Endothelial cell of umbilical vein (primary cell): ENCODE results near the gene ARNT2. TPM values are rescaled to one million over a fixed set of nuclear protein-coding genes. Genes with fewer than 3 reads are reported as not detected.

Experiments used
- BruUV-seq: library from RNA; stranded (reverse); fragments of 400-500 nt; replicated peaks from 2 replicates; lab custom pipeline; 2021; lab: Mats Ljungman, UMichigan
- CTCF ChIA-PET: fragments of 300-600, 350-600 bp; sonication (Branson Sonifier 250); formaldehyde crosslinking; loops from one replicate; lab custom pipeline; 2021; ENCODE audit warnings: antibody characterized with exemption, inconsistent platforms; lab: Charles Lee
- POLR2A ChIA-PET: fragments of 300-600, 350-600 bp; sonication (Branson Sonifier 250); formaldehyde crosslinking; loops from one replicate; lab custom pipeline; 2021; ENCODE audit warnings: antibody characterized with exemption, inconsistent platforms; lab: Charles Lee
- DNase-seq: peaks from one replicate; pipeline ENCODE4 v3.0.0-alpha.2; 2011; ENCODE audit warnings: low read depth, low spot score
- FAIRE-seq: peaks from 2 replicates; lab custom pipeline; 2011; peaks lifted over from hg19 to GRCh38; lab: Jason Lieb, UNC
- H2AFZ ChIP-seq: 2 replicates; pipeline ENCODE4 v1.6.0; 2012; ENCODE audit warnings: low read depth, low read length, control low read depth, inconsistent platforms
- H3K27ac ChIP-seq: 2 replicates; pipeline ENCODE4 v1.5.1; 2011; ENCODE audit warnings: low read depth, mild to moderate bottlenecking, control low read depth, low read length, moderate library complexity; ENCODE audit not compliant: insufficient read depth
- H3K27me3 ChIP-seq, 2 experiments: 2 replicates each; pipeline versions ENCODE4 v1.6.0 to v1.6.1; 2011; ENCODE audit warnings: low read length in 2 of 2, mixed read lengths in 1 of 2; ENCODE audit not compliant: control insufficient read depth in 2 of 2, insufficient read depth in 2 of 2
- H3K36me3 ChIP-seq, 2 experiments: 2 replicates in 1 of 2; 3 replicates in 1 of 2; pipeline ENCODE4 v1.5.1; 2011; ENCODE audit warnings: low read length in 2 of 2, mild to moderate bottlenecking in 1 of 2, moderate library complexity in 1 of 2; ENCODE audit not compliant: control insufficient read depth in 2 of 2, insufficient read depth in 2 of 2; ENCODE audit errors: extremely low read depth in 1 of 2
- H3K4me1 ChIP-seq: 3 replicates; pipeline ENCODE4 v1.5.1; 2011; ENCODE audit warnings: mild to moderate bottlenecking, low read length; ENCODE audit not compliant: control insufficient read depth, insufficient read depth; ENCODE audit errors: extremely low read depth
- H3K4me2 ChIP-seq: 2 replicates; pipeline ENCODE4 v1.6.1; 2011; ENCODE audit warnings: low read length, control low read depth, mixed read lengths; ENCODE audit not compliant: insufficient read depth
- H3K4me3 ChIP-seq, 3 experiments: fragments of 200-600 bp in 1 of 3; sonication (generic), shearing (Covaris generic) in 1 of 3; replicated peaks in 1 of 3; 2 replicates each; pipeline ENCODE4 v1.5.1; 2011 to 2016; ENCODE audit warnings: control low read depth in 3 of 3, low read length in 3 of 3, mild to moderate bottlenecking in 2 of 3, inconsistent platforms in 1 of 3, low read depth in 1 of 3, moderate library complexity in 1 of 3; ENCODE audit not compliant: insufficient read depth in 1 of 3
- H3K79me2 ChIP-seq: 2 replicates; pipeline ENCODE4 v1.6.0; 2012; ENCODE audit warnings: low read length, inconsistent platforms; ENCODE audit not compliant: control insufficient read depth, insufficient read depth
- H3K9ac ChIP-seq: replicated peaks from 2 replicates; pipeline ENCODE3; 2011; ENCODE audit warnings: low read length, control low read depth; ENCODE audit not compliant: insufficient read depth; ENCODE audit errors: extremely low read depth
- H3K9me1 ChIP-seq: replicated peaks from 3 replicates; pipeline ENCODE4 v1.6.0; 2011; ENCODE audit warnings: mild to moderate bottlenecking, low read length; ENCODE audit not compliant: control insufficient read depth, insufficient read depth; ENCODE audit errors: extremely low read depth
- H3K9me3 ChIP-seq: replicated peaks from 2 replicates; pipeline ENCODE4 v1.5.1; 2012; ENCODE audit warnings: low read length, inconsistent platforms; ENCODE audit not compliant: control insufficient read depth, insufficient read depth
- H4K20me1 ChIP-seq: replicated peaks from 2 replicates; pipeline ENCODE3; 2011; ENCODE audit warnings: mild to moderate bottlenecking, low read length; ENCODE audit not compliant: control insufficient read depth, insufficient read depth; ENCODE audit errors: extremely low read depth
- GATA2 ChIP-seq: IDR thresholded peaks from 2 replicates; pipeline ENCODE4 v1.7.0; 2011; ENCODE audit warnings: low read depth, mild to moderate bottlenecking, moderate library complexity, mixed read lengths, low read length; ENCODE audit not compliant: insufficient read length, insufficient read depth
- JUN ChIP-seq: IDR thresholded peaks from 2 replicates; pipeline ENCODE4 v1.6.1; 2011; ENCODE audit warnings: borderline replicate concordance, low read depth; ENCODE audit not compliant: insufficient read length, insufficient read depth
- POLR2A ChIP-seq: IDR thresholded peaks from 2 replicates; pipeline ENCODE4 v1.6.1; 2012; ENCODE audit warnings: low read depth, mild to moderate bottlenecking, control low read depth, low read length
- POLR2AphosphoS5 ChIP-seq: IDR thresholded peaks from 2 replicates; pipeline ENCODE4 v1.6.1; 2012; ENCODE audit warnings: low read depth, mild to moderate bottlenecking, control low read depth, low read length, moderate library complexity; ENCODE audit not compliant: insufficient read depth
- dilution Hi-C: fragments of 300-500 bp; cut with MboI; formaldehyde crosslinking; loops from one replicate; pipeline ENCODE4 v1.15.0; 2019; ENCODE audit warnings: low sequenced_read_pairs; ENCODE audit not compliant: extremely low pct_ligation_motif_present
- intact Hi-C: fragments of 100-400 bp; cut with micrococcal nuclease; formaldehyde crosslinking; loops from one replicate; pipeline ENCODE4 v1.10.0; 2022
- polyA plus RNA-seq, 4 experiments: library from polyadenylated mRNA; depleted of rRNA in 3 of 4; stranded (reverse) in 3 of 4; unstranded in 1 of 4; fragments of >200 nt; gene quantifications; 2 replicates each; pipeline versions ENCODE4 v1.2.1 to v1.2.3, GENCODE V29; 2011 to 2012; ENCODE audit warnings: missing spikeins in 1 of 4
- total RNA-seq: library from RNA; stranded (reverse); gene quantifications from 2 replicates; pipeline ENCODE4 v1.2.3, GENCODE V29; 2021
- TF ChIP-seq, protein P1 (sequence below): IDR thresholded peaks from 2 replicates; pipeline ENCODE4 v1.6.1; 2011; ENCODE audit not compliant: insufficient read depth, insufficient read length
- TF ChIP-seq, protein P2 (sequence below), 2 donors: IDR thresholded peaks; 1 replicate in 1 of 2; 2 replicates in 1 of 2; pipeline ENCODE4 v1.5.1; 2011; ENCODE audit warnings: low read length in 2 of 2, mild to moderate bottlenecking in 2 of 2, moderate library complexity in 2 of 2, control low read depth in 1 of 2, inconsistent platforms in 1 of 2, low read depth in 1 of 2; ENCODE audit not compliant: insufficient read depth in 1 of 2; ENCODE audit errors: extremely low read depth in 1 of 2

The ARNT2 gene
- total and polyA plus RNA-seq, 2 donors (not counting 3 experiments of a cell fraction or from before 2014, with no cell fraction given) = 0.03 to 0.20 TPM

DNA sequence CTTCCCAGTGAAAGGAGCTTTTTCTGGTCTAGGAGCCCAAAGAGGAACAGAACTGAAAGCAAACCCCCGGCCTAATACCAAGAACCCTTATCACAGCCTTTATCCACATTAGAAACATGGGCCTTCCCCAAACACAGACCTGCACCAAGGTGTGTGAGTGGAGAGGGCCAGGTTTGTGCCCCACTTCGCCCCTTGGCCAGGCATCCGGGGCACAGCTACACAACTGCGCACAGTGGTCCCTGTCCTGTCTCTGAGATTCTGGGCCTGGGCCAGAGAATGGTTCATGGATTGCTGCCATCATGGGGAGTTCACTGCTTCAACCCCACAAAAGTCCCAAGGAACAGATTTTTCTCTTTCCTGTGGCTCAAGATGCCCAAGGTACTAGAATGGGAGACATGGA lies 165.5 kb downstream of the ARNT2 start:
- no peak for FAIRE-seq
- Histone ChIP-seq H3K27ac (no peak overlapping the region), H3K36me3 (no peaks in the 10 kb centered on the region), H2AFZ (no peak overlapping the region), H3K79me2 (no peaks in the 10 kb centered on the region), H3K9me3 (no peaks in the 10 kb centered on the region), H3K27me3 (peaks cover 6 to 9% of the 10 kb centered on the region in 2 experiments), H3K4me1 (peaks cover 3% of the 10 kb centered on the region), H3K9ac (no peak overlapping the region), H3K4me3 (no peak overlapping the region), H3K4me2 (no peak overlapping the region), H4K20me1 (no peaks in the 10 kb centered on the region), H3K9me1 (no peaks in the 10 kb centered on the region)
- intact Hi-C loops = no loop called here
- dilution Hi-C loops = loop anchor here (25.0 kb wide), 1 partner anchor 143 kb away; no protein-coding TSS in a partner anchor
- no peak for DNase-seq
- CTCF ChIA-PET = interaction anchor here (5.5 to 8.5 kb wide), 2 partner anchors 208 to 402 kb away, joined by 87 to 828 read pairs; partner anchors contain the start of gene CEMIP
- POLR2A ChIA-PET = no interaction called here
- TF ChIP-seq, protein P1, sequence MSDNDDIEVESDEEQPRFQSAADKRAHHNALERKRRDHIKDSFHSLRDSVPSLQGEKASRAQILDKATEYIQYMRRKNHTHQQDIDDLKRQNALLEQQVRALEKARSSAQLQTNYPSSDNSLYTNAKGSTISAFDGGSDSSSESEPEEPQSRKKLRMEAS = no peak
- no peak for TF ChIP-seq JUN
- no peak for TF ChIP-seq POLR2A
- TF ChIP-seq, protein P2, sequence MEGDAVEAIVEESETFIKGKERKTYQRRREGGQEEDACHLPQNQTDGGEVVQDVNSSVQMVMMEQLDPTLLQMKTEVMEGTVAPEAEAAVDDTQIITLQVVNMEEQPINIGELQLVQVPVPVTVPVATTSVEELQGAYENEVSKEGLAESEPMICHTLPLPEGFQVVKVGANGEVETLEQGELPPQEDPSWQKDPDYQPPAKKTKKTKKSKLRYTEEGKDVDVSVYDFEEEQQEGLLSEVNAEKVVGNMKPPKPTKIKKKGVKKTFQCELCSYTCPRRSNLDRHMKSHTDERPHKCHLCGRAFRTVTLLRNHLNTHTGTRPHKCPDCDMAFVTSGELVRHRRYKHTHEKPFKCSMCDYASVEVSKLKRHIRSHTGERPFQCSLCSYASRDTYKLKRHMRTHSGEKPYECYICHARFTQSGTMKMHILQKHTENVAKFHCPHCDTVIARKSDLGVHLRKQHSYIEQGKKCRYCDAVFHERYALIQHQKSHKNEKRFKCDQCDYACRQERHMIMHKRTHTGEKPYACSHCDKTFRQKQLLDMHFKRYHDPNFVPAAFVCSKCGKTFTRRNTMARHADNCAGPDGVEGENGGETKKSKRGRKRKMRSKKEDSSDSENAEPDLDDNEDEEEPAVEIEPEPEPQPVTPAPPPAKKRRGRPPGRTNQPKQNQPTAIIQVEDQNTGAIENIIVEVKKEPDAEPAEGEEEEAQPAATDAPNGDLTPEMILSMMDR (IDR thresholded peaks at IDR 0.05; ENCODE audit: extremely low read depth in 1 of 2, insufficient read depth in 1 of 2, low read depth in 1 of 2, low read length in 2 of 2) = no peak
- TF ChIP-seq POLR2AphosphoS5 = no peak
- no peak for TF ChIP-seq GATA2
- BruUV-seq = no TSS peak
